Measurements from ENCODE around the gene GAST. TPM values are rescaled to one million over a fixed set of nuclear protein-coding genes. Genes with fewer than 3 reads are reported as not detected.

GAST gene
- total and polyA plus RNA-seq, 8 donors = not detected

GRCh38 chr17:41760878-41761277 is 48.7 kb downstream of the GAST start:
- intact Hi-C loops (cut with DNase I) = no loop called here
- Histone ChIP-seq H3K4me1 (no peaks in the 10 kb centered on the region), H3K4me3 (no peak overlapping the region), H3K27ac (no peak overlapping the region), H3K36me3 (peaks cover 0 to 97% of the 10 kb centered on the region in 2 donors), H3K27me3 (no peaks in the 10 kb centered on the region), H3K9me3 (no peaks in the 10 kb centered on the region)
- no peak for ATAC-seq
- DNase-seq = no peak
- TF ChIP-seq, protein P1, sequence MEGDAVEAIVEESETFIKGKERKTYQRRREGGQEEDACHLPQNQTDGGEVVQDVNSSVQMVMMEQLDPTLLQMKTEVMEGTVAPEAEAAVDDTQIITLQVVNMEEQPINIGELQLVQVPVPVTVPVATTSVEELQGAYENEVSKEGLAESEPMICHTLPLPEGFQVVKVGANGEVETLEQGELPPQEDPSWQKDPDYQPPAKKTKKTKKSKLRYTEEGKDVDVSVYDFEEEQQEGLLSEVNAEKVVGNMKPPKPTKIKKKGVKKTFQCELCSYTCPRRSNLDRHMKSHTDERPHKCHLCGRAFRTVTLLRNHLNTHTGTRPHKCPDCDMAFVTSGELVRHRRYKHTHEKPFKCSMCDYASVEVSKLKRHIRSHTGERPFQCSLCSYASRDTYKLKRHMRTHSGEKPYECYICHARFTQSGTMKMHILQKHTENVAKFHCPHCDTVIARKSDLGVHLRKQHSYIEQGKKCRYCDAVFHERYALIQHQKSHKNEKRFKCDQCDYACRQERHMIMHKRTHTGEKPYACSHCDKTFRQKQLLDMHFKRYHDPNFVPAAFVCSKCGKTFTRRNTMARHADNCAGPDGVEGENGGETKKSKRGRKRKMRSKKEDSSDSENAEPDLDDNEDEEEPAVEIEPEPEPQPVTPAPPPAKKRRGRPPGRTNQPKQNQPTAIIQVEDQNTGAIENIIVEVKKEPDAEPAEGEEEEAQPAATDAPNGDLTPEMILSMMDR (IDR thresholded peaks at IDR 0.05) = no peak

GRCh38 chr17:41762391-41762790 is 50.3 kb downstream of the GAST start:
- no peak for ATAC-seq
- TF ChIP-seq, protein P1 (IDR thresholded peaks at IDR 0.05) = no peak
- Histone ChIP-seq H3K4me1 (no peaks in the 10 kb centered on the region), H3K36me3 (peaks cover 0 to 97% of the 10 kb centered on the region in 2 donors), H3K4me3 (no peak overlapping the region), H3K9me3 (no peaks in the 10 kb centered on the region), H3K27ac (no peak overlapping the region), H3K27me3 (no peaks in the 10 kb centered on the region)
- no peak for DNase-seq
- intact Hi-C loops (cut with DNase I) = no loop called here

DNA sequence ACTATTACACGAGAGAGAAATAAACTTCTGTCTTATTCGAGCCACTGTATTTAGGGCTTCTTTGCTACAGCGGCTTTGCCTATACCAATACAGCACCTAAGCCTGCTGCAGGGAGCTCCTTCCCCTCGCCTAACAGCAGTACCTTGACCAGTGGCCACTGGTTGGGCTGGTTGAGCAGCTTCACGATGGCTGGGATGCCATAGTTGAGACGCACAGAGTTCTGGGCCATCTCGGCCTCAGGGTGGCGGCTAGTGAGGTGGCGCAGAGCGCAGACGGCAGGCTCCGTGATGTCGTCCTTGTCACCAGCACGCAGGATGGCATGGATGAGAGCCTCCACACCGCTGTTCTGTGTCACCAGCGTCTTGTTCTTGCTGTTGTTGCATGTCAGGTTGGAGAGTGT is 50.7 kb downstream of the GAST start:
- peaks cover 0 to 97% of the 10 kb centered on the region in 2 donors for H3K36me3 ChIP-seq
- TF ChIP-seq, protein P1 (IDR thresholded peaks at IDR 0.05) = no peak
- no peak overlapping the region for H3K4me3 ChIP-seq
- ATAC-seq = no peak
- intact Hi-C loops (cut with DNase I) = no loop called here
- H3K27me3 ChIP-seq = no peaks in the 10 kb centered on the region
- no peaks in the 10 kb centered on the region for H3K9me3 ChIP-seq
- H3K27ac ChIP-seq = no peak overlapping the region
- H3K4me1 ChIP-seq = no peaks in the 10 kb centered on the region
- DNase-seq = no peak

GRCh38 chr17:41763327-41763726 is 51.2 kb downstream of the GAST start:
- H3K4me1 ChIP-seq = no peaks in the 10 kb centered on the region
- TF ChIP-seq, protein P1 (IDR thresholded peaks at IDR 0.05) = no peak
- peaks cover 0 to 97% of the 10 kb centered on the region in 2 donors for H3K36me3 ChIP-seq
- no peaks in the 10 kb centered on the region for H3K9me3 ChIP-seq
- no peak overlapping the region for H3K27ac ChIP-seq
- no peak overlapping the region for H3K4me3 ChIP-seq
- DNase-seq (no peak), ATAC-seq (no peak)
- H3K27me3 ChIP-seq = no peaks in the 10 kb centered on the region
- intact Hi-C loops (cut with DNase I) = no loop called here

Other genes with a start within 250 kb of the GAST start
- gene KRT32, start 244.9 kb upstream of the GAST start, total RNA-seq = not detected
- gene KRT32, start 244.9 kb upstream of the GAST start, polyA plus RNA-seq (ENCODE audit: insufficient read length in 6 of 6) = not detected
- not detected for gene KRT35, start 231.2 kb upstream of the GAST start, total RNA-seq
- gene KRT35, start 231.2 kb upstream of the GAST start, polyA plus RNA-seq (ENCODE audit: insufficient read length in 6 of 6) = not detected
- gene KRT36, start 222.4 kb upstream of the GAST start, total RNA-seq = not detected
- not detected for gene KRT36, start 222.4 kb upstream of the GAST start, polyA plus RNA-seq (ENCODE audit: insufficient read length in 6 of 6)
- 10 to 100 TPM; 10.8 to 29.1 TPM for gene KRT13, start 206.7 kb upstream of the GAST start, total RNA-seq
- under 1 TPM in 4 of 6 donors, not detected in 2; 0.17 to 0.49 (median 0.34) TPM for gene KRT13, start 206.7 kb upstream of the GAST start, polyA plus RNA-seq (ENCODE audit: insufficient read length in 6 of 6)
- 10 to 100 TPM; 23.8 to 27.8 TPM for gene KRT15, start 193.4 kb upstream of the GAST start, total RNA-seq
- 1 to 10 TPM; 1.3 to 2.7 (median 2.1) TPM for gene KRT15, start 193.4 kb upstream of the GAST start, polyA plus RNA-seq (ENCODE audit: insufficient read length in 6 of 6)
- 1,000 to 10,000 TPM in 1 of 2 donors, 100 to 1,000 TPM in 1; 692 to 1,142 TPM for gene KRT19, start 184.0 kb upstream of the GAST start, total RNA-seq
- 100 to 1,000 TPM; 125 to 171 (median 133) TPM for gene KRT19, start 184.0 kb upstream of the GAST start, polyA plus RNA-seq (ENCODE audit: insufficient read length in 6 of 6)
- gene KRT9, start 140.3 kb upstream of the GAST start, total RNA-seq = not detected
- gene KRT9, start 140.3 kb upstream of the GAST start, polyA plus RNA-seq (ENCODE audit: insufficient read length in 6 of 6) = not detected
- gene KRT14, start 125.4 kb upstream of the GAST start, total RNA-seq = 1 to 10 TPM in 1 of 2 donors, not detected in 1; 1.5 TPM
- 1 to 10 TPM in 4 of 6 donors, under 1 TPM in 2; 0.35 to 2.0 (median 1.2) TPM for gene KRT14, start 125.4 kb upstream of the GAST start, polyA plus RNA-seq (ENCODE audit: insufficient read length in 6 of 6)
- 1 to 10 TPM in 1 of 2 donors, under 1 TPM in 1; 0.65 to 1.0 TPM for gene KRT16, start 99.6 kb upstream of the GAST start, total RNA-seq
- gene KRT16, start 99.6 kb upstream of the GAST start, polyA plus RNA-seq (ENCODE audit: insufficient read length in 6 of 6) = not detected
- gene KRT17, start 87.8 kb upstream of the GAST start, total RNA-seq = 10 to 100 TPM; 14.2 to 85.6 TPM
- gene KRT17, start 87.8 kb upstream of the GAST start, polyA plus RNA-seq (ENCODE audit: insufficient read length in 6 of 6) = 10 to 100 TPM in 1 of 6 donors, 1 to 10 TPM in 5; 4.1 to 28.1 (median 5.0) TPM
- gene EIF1, start 23.4 kb upstream of the GAST start, total RNA-seq = 100 to 1,000 TPM; 728 to 773 TPM
- 100 to 1,000 TPM; 697 to 782 (median 720) TPM for gene EIF1, start 23.4 kb upstream of the GAST start, polyA plus RNA-seq (ENCODE audit: insufficient read length in 6 of 6)
- gene HAP1, start 22.3 kb downstream of the GAST start, total RNA-seq = under 1 TPM; 0.16 to 0.32 TPM
- under 1 TPM; 0.40 to 0.90 (median 0.71) TPM for gene HAP1, start 22.3 kb downstream of the GAST start, polyA plus RNA-seq (ENCODE audit: insufficient read length in 6 of 6)
- gene JUP, start 74.4 kb downstream of the GAST start, total RNA-seq = 100 to 1,000 TPM in 1 of 2 donors, 10 to 100 TPM in 1; 94.2 to 148 TPM
- 100 to 1,000 TPM in 5 of 6 donors, 10 to 100 TPM in 1; 97.9 to 125 (median 119) TPM for gene JUP, start 74.4 kb downstream of the GAST start, polyA plus RNA-seq (ENCODE audit: insufficient read length in 6 of 6)
- gene P3H4, start 99.6 kb downstream of the GAST start, total RNA-seq = 10 to 100 TPM; 19.1 to 27.8 TPM
- 10 to 100 TPM; 28.5 to 47.1 (median 32.8) TPM for gene P3H4, start 99.6 kb downstream of the GAST start, polyA plus RNA-seq (ENCODE audit: insufficient read length in 6 of 6)
- 100 to 1,000 TPM in 1 of 2 donors, 10 to 100 TPM in 1; 82.1 to 129 TPM for gene FKBP10, start 100.7 kb downstream of the GAST start, total RNA-seq
- 100 to 1,000 TPM; 130 to 169 (median 146) TPM for gene FKBP10, start 100.7 kb downstream of the GAST start, polyA plus RNA-seq (ENCODE audit: insufficient read length in 6 of 6)
- 10 to 100 TPM; 30.6 to 34.7 TPM for gene NT5C3B, start 123.9 kb downstream of the GAST start, total RNA-seq
- 100 to 1,000 TPM in 1 of 6 donors, 10 to 100 TPM in 5; 87.7 to 101 (median 90.3) TPM for gene NT5C3B, start 123.9 kb downstream of the GAST start, polyA plus RNA-seq (ENCODE audit: insufficient read length in 6 of 6)
- gene KLHL10, start 125.5 kb downstream of the GAST start, total RNA-seq = not detected
- gene KLHL10, start 125.5 kb downstream of the GAST start, polyA plus RNA-seq (ENCODE audit: insufficient read length in 6 of 6) = under 1 TPM; 0.06 to 0.43 (median 0.23) TPM
- gene KLHL11, start 153.1 kb downstream of the GAST start, total RNA-seq = 10 to 100 TPM; 11.0 to 13.3 TPM
- 1 to 10 TPM; 8.7 to 9.9 (median 9.9) TPM for gene KLHL11, start 153.1 kb downstream of the GAST start, polyA plus RNA-seq (ENCODE audit: insufficient read length in 6 of 6)
- gene ACLY, start 206.6 kb downstream of the GAST start, total RNA-seq = 100 to 1,000 TPM; 129 to 204 TPM
- 100 to 1,000 TPM in 1 of 6 donors, 10 to 100 TPM in 5; 73.0 to 101 (median 81.8) TPM for gene ACLY, start 206.6 kb downstream of the GAST start, polyA plus RNA-seq (ENCODE audit: insufficient read length in 6 of 6)
- 1 to 10 TPM in 1 of 2 donors, under 1 TPM in 1; 0.73 to 3.2 TPM for gene ODAD4, start 218.3 kb downstream of the GAST start, total RNA-seq
- 1 to 10 TPM; 4.4 to 7.8 (median 6.7) TPM for gene ODAD4, start 218.3 kb downstream of the GAST start, polyA plus RNA-seq (ENCODE audit: insufficient read length in 6 of 6)

Data from left lung (tissue), 10 donors.